GM12864 (cell line): ENCODE results near the gene RHBDD1.

Experiments used
- DNase-seq: peaks from one replicate; pipeline ENCODE4 v3.0.0-alpha.2; 2011; ENCODE audit warnings: low read depth
- H3K4me3 ChIP-seq: 2 replicates; pipeline ENCODE4 v1.5.1; 2011; ENCODE audit warnings: mild to moderate bottlenecking, low read depth, low read length, control low read depth
- CTCF ChIP-seq: IDR thresholded peaks from 2 replicates; pipeline ENCODE4 v1.5.1; 2011; ENCODE audit warnings: low read depth, mild to moderate bottlenecking, moderate library complexity, low read length, control low read depth, inconsistent platforms; ENCODE audit errors: missing control alignments

RHBDD1 gene

GRCh38 chr2:227031379-227031778, 195.5 kb downstream of the RHBDD1 start:
- DNase-seq = no peak
- H3K4me3 ChIP-seq = no peak overlapping the region
- no peak for TF ChIP-seq CTCF

GRCh38 chr2:227033471-227034148, 197.8 kb downstream of the RHBDD1 start:
- DNase-seq = peak; percentile 3
- peak; percentile 77 for TF ChIP-seq CTCF
- H3K4me3 ChIP-seq = no peak overlapping the region

- H3K4me3 ChIP-seq = no peak overlapping the region
- DNase-seq = no peak
- no peak for TF ChIP-seq CTCF
Observed at GRCh38 chr2:227035711-227036367, 200.0 kb downstream of the RHBDD1 start.

- DNase-seq = no peak
- no peak for TF ChIP-seq CTCF
- no peak overlapping the region for H3K4me3 ChIP-seq
Observed at GRCh38 chr2:227036527-227036926, 200.7 kb downstream of the RHBDD1 start.

GRCh38 chr2:227038550-227039189, 202.8 kb downstream of the RHBDD1 start:
- DNase-seq = no peak
- no peak for TF ChIP-seq CTCF
- H3K4me3 ChIP-seq = no peak overlapping the region

- no peak for DNase-seq
- H3K4me3 ChIP-seq = no peak overlapping the region
- no peak for TF ChIP-seq CTCF
Observed at GRCh38 chr2:227043981-227044380, 208.1 kb downstream of the RHBDD1 start.
